Tibial nerve (tissue), 4 donors: Measurements from ENCODE around the gene STIM2. TPM values are rescaled to one million over a fixed set of nuclear protein-coding genes. Genes with fewer than 3 reads are reported as not detected.

Experiments used
- DNase-seq, 2 donors: peaks; one replicate each; pipeline ENCODE4 v3.0.0-alpha.2; 2019; ENCODE audit warnings: low spot score in 2 of 2
- H3K27ac ChIP-seq, 4 donors: fragments of 200-600 bp; sonication (generic) in 3 of 4; one replicate each; pipeline ENCODE4 v1.5.1; 2017 to 2019; ENCODE audit warnings: mild to moderate bottlenecking in 1 of 4
- H3K27me3 ChIP-seq, 2 donors: fragments of 200-600 bp; sonication (generic) in 1 of 2; one replicate each; pipeline versions ENCODE4 v1.5.1 to v1.6.0; 2017 to 2019
- H3K36me3 ChIP-seq, 3 donors: fragments of 200-600 bp; sonication (generic); one replicate each; pipeline ENCODE4 v1.5.1; 2018 to 2019
- H3K4me1 ChIP-seq, 4 donors: fragments of 200-600 bp; sonication (generic) in 3 of 4; one replicate each; pipeline ENCODE4 v1.5.1; 2017 to 2019
- H3K4me3 ChIP-seq, 4 donors: fragments of 200-600 bp; sonication (generic) in 3 of 4; one replicate each; pipeline ENCODE4 v1.5.1; 2017 to 2019; ENCODE audit warnings: mild to moderate bottlenecking in 1 of 4, moderate library complexity in 1 of 4
- H3K9me3 ChIP-seq, 4 donors: fragments of 200-600 bp; sonication (generic) in 3 of 4; one replicate each; pipeline ENCODE4 v1.5.1; 2017 to 2019
- CTCF ChIP-seq, 5 experiments: fragments of 200-600 bp in 3 of 5; fragments of 450-650 bp in 2 of 5; sonication (generic) in 3 of 5; IDR thresholded peaks; one replicate each; pipeline ENCODE4 v1.5.1; 2016 to 2019; ENCODE audit warnings: antibody characterized with exemption in 5 of 5, mild to moderate bottlenecking in 3 of 5, moderate library complexity in 2 of 5
- EP300 ChIP-seq, 2 donors: sonication (generic); formaldehyde crosslinking; IDR thresholded peaks; one replicate each; pipeline ENCODE4 v1.6.1; 2017; ENCODE audit warnings: antibody characterized with exemption in 2 of 2, mild to moderate bottlenecking in 1 of 2
- POLR2A ChIP-seq, 2 donors: fragments of 450-650 bp; IDR thresholded peaks; one replicate each; pipeline ENCODE4 v1.6.1; 2017; ENCODE audit warnings: antibody characterized with exemption in 2 of 2, mild to moderate bottlenecking in 2 of 2, moderate library complexity in 2 of 2
- WGBS, 2 donors: methylation state at CpG; one replicate each; pipeline ENCODE4 v1.1.5; 2018; 5-methylcytosine and 5-hydroxymethylcytosine counted together
- total RNA-seq, 4 donors: library from RNA; depleted of rRNA; stranded (reverse); fragments of >200 nt; gene quantifications; one replicate each; pipeline ENCODE4 v1.1.0, GENCODE V29; 2016

The STIM2 gene
- total RNA-seq, 4 donors from 2014 or later: 20.1 to 26.2 (median 21.8) TPM

GRCh38 chr4:26952891-26953290, 92.2 kb downstream of the STIM2 start:
- Histone ChIP-seq H3K36me3 (peaks cover 0 to 5% (median 0%) of the 10 kb centered on the region in 3 donors), H3K27me3 (no peaks in the 10 kb centered on the region), H3K4me1 (peaks cover 0 to 5% (median 0%) of the 10 kb centered on the region in 4 donors), H3K27ac (no peak overlapping the region), H3K4me3 (no peak overlapping the region), H3K9me3 (peaks cover 0 to 11% (median 1%) of the 10 kb centered on the region in 4 donors)
- no peak for DNase-seq
- WGBS, 2 donors: 94 to 96% methylated on average over 2 of the region's 2 CpGs
- no peak for TF ChIP-seq EP300 (IDR thresholded peaks at IDR 0.05)
- TF ChIP-seq POLR2A (IDR thresholded peaks at IDR 0.05): no peak
- TF ChIP-seq CTCF (IDR thresholded peaks at IDR 0.05): no peak

GRCh38 chr4:26953366-26953765, 92.7 kb downstream of the STIM2 start:
- Histone ChIP-seq H3K36me3 (peaks cover 0 to 5% (median 0%) of the 10 kb centered on the region in 3 donors), H3K4me3 (no peak overlapping the region), H3K27ac (no peak overlapping the region), H3K27me3 (no peaks in the 10 kb centered on the region), H3K9me3 (peaks cover 0 to 11% (median 1%) of the 10 kb centered on the region in 4 donors), H3K4me1 (peaks cover 0 to 5% (median 0%) of the 10 kb centered on the region in 4 donors)
- TF ChIP-seq POLR2A (IDR thresholded peaks at IDR 0.05) (no peak), EP300 (IDR thresholded peaks at IDR 0.05) (no peak), CTCF (IDR thresholded peaks at IDR 0.05) (no peak)
- no peak for DNase-seq
- 58 to 65% methylated on average over 2 of the region's 2 CpGs for WGBS, 2 donors

- Histone ChIP-seq H3K27ac (no peak overlapping the region), H3K36me3 (peaks cover 0 to 8% (median 0%) of the 10 kb centered on the region in 3 donors), H3K4me3 (no peak overlapping the region), H3K9me3 (peaks cover 0 to 11% (median 1%) of the 10 kb centered on the region in 4 donors), H3K4me1 (peaks cover 0 to 5% (median 0%) of the 10 kb centered on the region in 4 donors), H3K27me3 (no peaks in the 10 kb centered on the region)
- no peak for DNase-seq
- no peak for TF ChIP-seq EP300 (IDR thresholded peaks at IDR 0.05)
- no peak for TF ChIP-seq CTCF (IDR thresholded peaks at IDR 0.05)
- TF ChIP-seq POLR2A (IDR thresholded peaks at IDR 0.05): no peak
- WGBS, 2 donors: 89 to 91% methylated on average over 3 of the region's 3 CpGs
Measured at GRCh38 chr4:26953770-26954423, 93.3 kb downstream of the STIM2 start.

- 31 to 47% methylated on average over 2 of the region's 2 CpGs for WGBS, 2 donors
Measured at GRCh38 chr4:26955241-26955640, 94.6 kb downstream of the STIM2 start.

More at GRCh38 chr4:26955241-26955640, 94.6 kb downstream of the STIM2 start:
- peaks cover 0 to 10% (median 0%) of the 10 kb centered on the region in 3 donors for H3K36me3 ChIP-seq
- H3K27me3 ChIP-seq: no peaks in the 10 kb centered on the region
- H3K4me3 ChIP-seq: no peak overlapping the region
- H3K9me3 ChIP-seq: peaks cover 0 to 8% (median under 1%) of the 10 kb centered on the region in 4 donors
- DNase-seq: no peak
- H3K4me1 ChIP-seq: peaks cover 0 to 5% (median 0%) of the 10 kb centered on the region in 4 donors
- no peak overlapping the region for H3K27ac ChIP-seq
- no peak for TF ChIP-seq EP300 (IDR thresholded peaks at IDR 0.05)
- no peak for TF ChIP-seq CTCF (IDR thresholded peaks at IDR 0.05)
- TF ChIP-seq POLR2A (IDR thresholded peaks at IDR 0.05): no peak
